GM21786 (cell line): ENCODE results near the gene KCNMA1.

ENCODE experiments used
- ATAC-seq: cut with Tn5 transposase; IDR thresholded peaks from one replicate; pipeline ENCODE4 v1.9.1; 2021; ENCODE audit not compliant: unreplicated experiment

Gene KCNMA1

GRCh38 chr10:77015360-77015759 lies 622.2 kb downstream of the KCNMA1 start:
- no peak for ATAC-seq

- no peak for ATAC-seq
These were observed 624.7 kb downstream of the KCNMA1 start for GRCh38 chr10:77012812-77013500.

GRCh38 chr10:77011874-77012811 lies 625.5 kb downstream of the KCNMA1 start:
- ATAC-seq: no peak

- ATAC-seq: no peak
These were observed 627.2 kb downstream of the KCNMA1 start for GRCh38 chr10:77010430-77010829.

GRCh38 chr10:77007834-77008233 lies 629.8 kb downstream of the KCNMA1 start:
- peak; percentile 81 for ATAC-seq

- no peak for ATAC-seq
These were observed 630.6 kb downstream of the KCNMA1 start for GRCh38 chr10:77006836-77007511.

- no peak for ATAC-seq
These were observed 631.7 kb downstream of the KCNMA1 start for GRCh38 chr10:77005871-77006270.

GRCh38 chr10:77004917-77005564 lies 632.6 kb downstream of the KCNMA1 start:
- ATAC-seq: no peak

- no peak for ATAC-seq
These were observed 634.7 kb downstream of the KCNMA1 start for GRCh38 chr10:77002872-77003271.

GRCh38 chr10:77001206-77001605 lies 636.4 kb downstream of the KCNMA1 start:
- ATAC-seq: no peak

- no peak for ATAC-seq
These were observed 639.2 kb downstream of the KCNMA1 start for GRCh38 chr10:76998451-76998850.

GRCh38 chr10:76997631-76998030 lies 640.0 kb downstream of the KCNMA1 start:
- no peak for ATAC-seq

GRCh38 chr10:76995023-76995422 lies 642.6 kb downstream of the KCNMA1 start:
- ATAC-seq: no peak

GRCh38 chr10:76993213-76993612 lies 644.4 kb downstream of the KCNMA1 start:
- no peak for ATAC-seq

- no peak for ATAC-seq
These were observed 645.1 kb downstream of the KCNMA1 start for GRCh38 chr10:76992467-76992866.

- no peak for ATAC-seq
These were observed 646.0 kb downstream of the KCNMA1 start for GRCh38 chr10:76991621-76992020.

- no peak for ATAC-seq
These were observed 647.0 kb downstream of the KCNMA1 start for GRCh38 chr10:76990561-76990960.

GRCh38 chr10:76984559-76985443 lies 652.8 kb downstream of the KCNMA1 start:
- peak; percentile 80 for ATAC-seq

GRCh38 chr10:76983624-76984023 lies 654.0 kb downstream of the KCNMA1 start:
- no peak for ATAC-seq

- ATAC-seq: no peak
These were observed 654.9 kb downstream of the KCNMA1 start for GRCh38 chr10:76982671-76983070.
